Uterus (tissue), 2 donors: Measurements from ENCODE around the gene CYP11A1.

ENCODE experiments used
- POLR2A ChIP-seq, 2 donors: fragments of 450-650 bp; IDR thresholded peaks; one replicate each; pipeline ENCODE4 v1.6.1; 2016; ENCODE audit warnings: antibody characterized with exemption in 2 of 2, mild to moderate bottlenecking in 1 of 2, moderate library complexity in 1 of 2
- TF ChIP-seq, protein P1 (sequence below), 4 experiments: fragments of 200-600 bp in 2 of 4; fragments of 450-650 bp in 2 of 4; sonication (generic) in 2 of 4; IDR thresholded peaks; one replicate each; pipeline ENCODE4 v1.5.1; 2016 to 2019; ENCODE audit warnings: antibody characterized with exemption in 4 of 4, mild to moderate bottlenecking in 2 of 4, moderate library complexity in 1 of 4

DNA sequence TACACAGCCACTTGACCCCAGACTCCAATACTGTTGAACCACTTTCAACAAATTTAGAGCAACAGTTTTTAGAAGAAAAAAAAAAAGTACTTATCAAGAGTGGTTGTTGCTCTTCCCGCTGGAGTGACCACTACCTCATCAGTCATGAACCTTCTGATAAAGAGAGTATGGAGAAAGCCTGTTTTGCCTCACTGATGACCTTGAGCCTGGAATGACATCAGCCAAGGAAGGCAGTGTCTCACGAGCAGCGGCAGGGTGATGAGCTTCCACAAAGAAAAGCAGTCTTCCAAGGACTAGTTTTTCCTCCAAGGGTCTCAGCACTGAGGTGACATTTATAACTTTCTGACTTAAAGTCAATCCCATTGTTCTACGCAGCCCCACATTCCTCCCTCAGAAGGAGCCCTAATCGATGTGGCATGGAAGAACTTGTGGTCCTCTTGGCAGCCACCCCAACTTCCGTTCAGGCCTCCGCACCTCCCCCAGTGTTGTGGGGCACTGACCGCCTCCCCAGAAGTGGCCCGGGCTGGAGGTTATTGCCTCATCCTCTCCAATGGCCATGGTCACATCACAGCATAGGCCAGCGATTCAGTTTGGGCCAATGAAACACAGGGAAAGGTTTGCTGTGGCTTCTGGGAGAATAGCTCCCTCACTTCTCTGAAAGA lies 1.8 kb upstream of the CYP11A1 start:
- TF ChIP-seq, protein P1, sequence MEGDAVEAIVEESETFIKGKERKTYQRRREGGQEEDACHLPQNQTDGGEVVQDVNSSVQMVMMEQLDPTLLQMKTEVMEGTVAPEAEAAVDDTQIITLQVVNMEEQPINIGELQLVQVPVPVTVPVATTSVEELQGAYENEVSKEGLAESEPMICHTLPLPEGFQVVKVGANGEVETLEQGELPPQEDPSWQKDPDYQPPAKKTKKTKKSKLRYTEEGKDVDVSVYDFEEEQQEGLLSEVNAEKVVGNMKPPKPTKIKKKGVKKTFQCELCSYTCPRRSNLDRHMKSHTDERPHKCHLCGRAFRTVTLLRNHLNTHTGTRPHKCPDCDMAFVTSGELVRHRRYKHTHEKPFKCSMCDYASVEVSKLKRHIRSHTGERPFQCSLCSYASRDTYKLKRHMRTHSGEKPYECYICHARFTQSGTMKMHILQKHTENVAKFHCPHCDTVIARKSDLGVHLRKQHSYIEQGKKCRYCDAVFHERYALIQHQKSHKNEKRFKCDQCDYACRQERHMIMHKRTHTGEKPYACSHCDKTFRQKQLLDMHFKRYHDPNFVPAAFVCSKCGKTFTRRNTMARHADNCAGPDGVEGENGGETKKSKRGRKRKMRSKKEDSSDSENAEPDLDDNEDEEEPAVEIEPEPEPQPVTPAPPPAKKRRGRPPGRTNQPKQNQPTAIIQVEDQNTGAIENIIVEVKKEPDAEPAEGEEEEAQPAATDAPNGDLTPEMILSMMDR (IDR thresholded peaks at IDR 0.05) = no peak
- TF ChIP-seq POLR2A (IDR thresholded peaks at IDR 0.05) = no peak
